Adipose tissue (tissue), 3 donors: ENCODE measurements around the gene TRIM23. TPM values are rescaled to one million over a fixed set of nuclear protein-coding genes. Genes with fewer than 3 reads are reported as not detected.
"Not testable (repeated sequence)": the region's sequence is repeated elsewhere in the genome, so short reads cannot be mapped to it uniquely, and the experiment has no call there.

Experiments
- H3K27ac ChIP-seq: one replicate; pipeline ENCODE4 v1.5.1; 2013; ENCODE audit warnings: low read depth, low read length
- WGBS, 3 donors: extraction: QIAGEN DNeasy Blood & Tissue Kit; methylation state at CpG; one replicate each; pipeline ENCODE4 v1.1.7; 2013; 5-methylcytosine and 5-hydroxymethylcytosine counted together
- polyA plus RNA-seq, 3 donors: library from polyadenylated mRNA; stranded (reverse); fragments of 200-250 nt; gene quantifications; one replicate each; pipeline ENCODE4 v1.2.3, GENCODE V29; 2013
- donor health status: healthy with polysubstance abuse.
- donor health status: Bipolar disorder and iron deficiency.
- donor health status: healthy.

TRIM23 gene
- polyA plus RNA-seq = 1 to 10 TPM; 2.5 to 6.3 (median 4.4) TPM

DNA sequence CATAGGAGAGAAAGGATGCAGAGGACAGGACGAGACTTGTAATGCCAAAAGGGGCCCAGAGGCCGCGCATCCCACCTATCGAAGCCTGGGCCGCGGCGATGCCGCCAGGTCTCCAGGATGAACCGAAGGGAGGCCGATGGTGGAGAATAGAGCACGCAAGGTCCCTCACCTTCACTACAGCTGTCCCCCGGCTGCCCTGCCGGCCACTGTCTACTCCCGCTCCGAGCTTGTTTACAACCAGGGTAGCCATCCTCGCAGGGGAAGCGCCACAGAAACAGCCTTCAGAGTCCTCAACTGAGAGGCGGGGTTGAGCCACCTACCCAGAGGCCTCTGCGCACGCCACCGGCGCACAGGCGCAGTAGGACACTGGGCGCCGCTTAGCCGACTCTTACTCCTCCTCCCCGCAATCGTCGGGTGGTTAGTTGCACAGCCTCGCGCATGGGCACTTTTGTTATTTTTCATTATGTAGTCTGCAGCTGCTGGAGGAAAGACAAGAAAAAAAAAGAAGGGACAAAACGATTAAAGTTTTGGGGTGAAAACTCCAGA lies at the start of gene TRIM23:
Gene TRIM23 (minus strand): TSS at position 309 of the 546 bp plus-strand sequence. CDS start 59 bp downstream, at position 250.
- no peak within 1 kb of the TSS for H3K27ac ChIP-seq
- WGBS, 3 donors = 0 to 1% (median 0%) methylated on average over 32 of the region's 32 CpGs

DNA sequence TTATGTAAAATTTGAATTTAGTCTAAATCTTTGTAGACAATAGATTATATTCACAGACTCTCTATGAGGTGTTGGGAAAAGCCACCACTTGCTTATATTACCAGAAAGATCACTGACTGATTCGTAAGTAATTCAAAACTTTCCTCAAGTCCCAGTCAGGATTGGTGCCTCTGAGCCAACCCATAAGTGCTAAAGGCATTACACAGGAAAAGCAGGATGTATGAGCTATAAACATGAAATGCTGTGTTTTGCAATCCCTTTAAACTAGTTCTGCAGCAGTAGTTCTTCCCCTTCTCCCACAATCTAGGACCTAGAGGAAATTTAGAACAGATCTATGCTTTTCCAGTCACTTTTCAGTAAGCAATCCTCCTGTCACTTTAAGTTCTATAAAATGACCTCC lies 48.7 kb upstream of the TRIM23 start:
- WGBS, 3 donors = 58 to 75% (median 74%) methylated on average over 1 of the region's 1 CpG
- no peak overlapping the region for H3K27ac ChIP-seq

- WGBS, 3 donors = 63 to 93% (median 83%) methylated on average over 7 of the region's 7 CpGs
- no peak overlapping the region for H3K27ac ChIP-seq
These were observed 44.6 kb upstream of the TRIM23 start for GRCh38 chr5:65668696-65669095.

- 79 to 97% (median 87%) methylated on average over 1 of the region's 1 CpG for WGBS, 3 donors
- H3K27ac ChIP-seq = no peak overlapping the region
These were observed 39.8 kb upstream of the TRIM23 start for GRCh38 chr5:65663804-65664521.

DNA sequence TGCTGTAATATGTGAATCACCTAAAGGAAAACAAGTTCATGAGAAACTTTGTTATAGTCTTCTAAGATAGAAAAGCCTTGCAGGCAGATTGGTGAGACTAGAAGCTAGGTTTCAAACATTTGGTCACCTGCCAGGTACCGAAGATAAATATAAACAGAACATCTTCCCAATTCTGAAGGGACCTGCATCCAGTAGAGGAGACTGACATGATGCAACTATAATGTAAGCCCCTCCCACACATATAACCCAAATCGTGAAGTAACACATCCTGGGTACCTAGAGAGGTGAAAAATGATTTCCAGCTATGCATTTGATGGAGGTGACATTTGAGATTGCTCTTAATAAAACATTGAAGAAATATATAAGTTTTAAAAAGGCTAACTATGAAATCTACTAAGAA lies 30.6 kb upstream of the TRIM23 start:
- H3K27ac ChIP-seq = no peak overlapping the region
- WGBS, 3 donors = 79 to 88% (median 85%) methylated on average over 2 of the region's 2 CpGs

DNA sequence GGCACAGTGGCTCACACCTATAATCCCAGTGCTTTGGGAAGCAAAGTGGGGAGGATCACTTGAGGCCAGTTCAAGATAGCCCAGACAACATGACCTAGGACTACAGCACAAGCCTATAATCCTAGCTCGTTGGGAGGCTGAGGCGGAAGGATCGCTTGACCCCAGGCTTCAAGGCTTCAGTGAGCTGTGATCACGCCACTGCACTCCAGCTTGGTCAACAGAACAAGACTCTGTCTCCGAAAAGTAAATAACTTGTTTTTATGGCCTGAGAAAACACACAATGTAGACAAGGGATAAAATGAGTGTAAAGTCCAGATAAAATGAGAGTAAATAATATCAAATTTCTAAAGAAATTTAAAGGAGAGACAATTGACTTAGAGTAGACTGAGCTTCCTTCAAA lies 27.0 kb upstream of the TRIM23 start:
- no peak overlapping the region for H3K27ac ChIP-seq
- WGBS, 3 donors = 65 to 93% (median 75%) methylated on average over 5 of the region's 5 CpGs

- no peak overlapping the region for H3K27ac ChIP-seq
These were observed 23.8 kb upstream of the TRIM23 start for GRCh38 chr5:65647941-65648340.

- H3K27ac ChIP-seq = no peak overlapping the region
- WGBS, 3 donors = 71 to 93% (median 90%) methylated on average over 2 of the region's 2 CpGs
These were observed 22.8 kb upstream of the TRIM23 start for GRCh38 chr5:65646938-65647337.

GRCh38 chr5:65640240-65640639 lies 16.1 kb upstream of the TRIM23 start:
- WGBS, 3 donors = 94 to 97% (median 95%) methylated on average over 4 of the region's 4 CpGs

DNA sequence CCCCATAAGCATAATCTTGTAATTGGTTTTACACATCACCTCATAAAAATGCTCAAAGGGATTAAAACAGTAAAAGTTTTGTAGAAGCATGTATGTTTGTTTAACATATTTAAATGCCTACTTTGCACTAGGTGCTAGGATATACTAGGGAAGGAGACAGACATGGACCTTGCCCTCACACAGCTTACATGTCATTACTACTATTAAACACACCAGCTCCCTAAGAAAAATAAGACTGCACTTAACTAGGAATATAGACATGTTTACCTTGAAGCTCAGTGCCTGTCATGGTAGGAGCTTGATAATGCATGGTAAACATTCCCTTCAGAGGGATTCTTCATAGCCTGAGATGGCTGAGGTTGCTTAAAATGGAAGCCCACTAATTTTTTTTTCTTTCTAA lies 6.8 kb upstream of the TRIM23 start:
- H3K27ac ChIP-seq = no peak overlapping the region

More at GRCh38 chr5:65640240-65640639, 16.1 kb upstream of the TRIM23 start:
- H3K27ac ChIP-seq = no peak overlapping the region

DNA sequence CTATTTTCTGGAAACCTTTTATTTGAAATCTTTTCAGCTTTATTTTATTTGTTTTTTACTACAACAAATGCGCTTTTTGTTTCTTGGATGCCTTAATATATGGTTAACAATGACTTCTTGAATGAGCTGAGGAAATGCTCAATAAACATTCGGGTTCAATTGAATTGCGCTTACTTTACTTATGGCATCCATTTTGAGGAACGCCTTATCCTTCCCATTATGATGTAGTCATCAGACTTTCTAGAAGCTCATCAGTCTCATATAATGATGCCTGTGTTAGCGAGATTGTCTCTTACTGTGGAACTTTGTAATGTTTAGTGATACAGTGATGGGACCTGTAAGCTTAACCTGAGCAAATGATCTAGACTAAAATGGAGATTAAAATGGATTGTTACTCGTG lies 1.6 kb upstream of the TRIM23 start:
- H3K27ac ChIP-seq = no peak overlapping the region
- WGBS, 3 donors = 53 to 63% (median 61%) methylated on average over 6 of the region's 6 CpGs

DNA sequence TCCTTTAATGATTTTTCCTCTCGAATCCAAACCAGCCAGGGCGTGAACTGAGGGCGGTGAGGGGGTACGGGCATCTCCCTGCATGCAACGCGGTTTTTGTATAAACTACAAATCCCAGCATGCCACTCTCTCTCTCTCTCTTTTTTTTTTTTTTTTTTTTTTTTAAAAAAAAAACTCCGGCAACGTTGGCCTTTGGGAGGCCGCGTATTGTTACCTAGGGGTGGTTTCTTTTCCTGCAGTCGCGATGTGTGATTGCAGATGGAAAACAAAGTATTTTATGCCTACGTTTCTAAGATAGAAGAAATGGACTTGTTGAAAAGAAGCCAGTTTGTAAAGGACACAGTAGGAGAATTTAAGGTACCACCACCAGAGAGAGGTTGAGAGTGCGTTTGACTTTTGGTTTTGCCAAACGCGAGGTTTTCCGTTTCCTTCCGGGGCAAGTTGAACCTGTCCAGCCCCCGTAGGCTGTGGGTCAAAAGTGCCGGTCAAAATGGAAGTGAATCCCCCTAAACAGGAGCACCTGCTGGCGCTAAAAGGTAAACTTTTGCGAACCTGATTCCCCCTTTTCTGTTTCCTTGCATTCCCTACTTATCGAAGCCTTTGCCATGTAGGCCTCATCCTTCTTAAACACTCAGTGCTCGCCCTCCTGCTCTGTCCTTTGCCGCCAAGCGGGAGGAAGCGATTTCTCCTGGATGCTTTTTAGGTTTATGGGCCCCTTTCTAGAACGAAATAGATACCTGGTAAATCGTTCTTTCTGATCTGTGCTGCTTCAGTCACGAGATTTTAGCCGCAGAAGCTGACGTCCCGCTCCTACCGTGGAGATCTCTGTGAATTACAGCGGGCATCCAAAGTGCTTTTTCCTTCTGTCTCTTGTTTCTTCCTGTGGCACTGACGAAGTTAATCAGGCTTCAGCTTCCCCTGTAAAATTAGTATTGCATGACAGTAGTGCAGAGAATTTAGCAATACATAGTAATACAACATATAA lies 730 bp upstream of the TRIM23 start, which contains the start of the genes SHLD3 and TRAPPC13:
Gene SHLD3 (plus strand): TSS at position 457 of the 985 bp plus-strand sequence. CDS start 4,561 bp downstream, outside the sequence.
Gene TRAPPC13 (plus strand): TSS at position 457 of the 985 bp plus-strand sequence. CDS start 34 bp downstream, at position 491.
- H3K27ac ChIP-seq = no peak within 1 kb of the TSS
- WGBS, 3 donors = 0 to 1% (median 0%) methylated on average over 36 of the region's 36 CpGs

GRCh38 chr5:65623482-65623881 lies 651 bp downstream of the TRIM23 start:
- no peak overlapping the region for H3K27ac ChIP-seq
- WGBS, 3 donors = 4 to 8% (median 8%) methylated on average over 9 of the region's 9 CpGs

GRCh38 chr5:65621961-65622360 lies 2.2 kb downstream of the TRIM23 start:
- WGBS, 3 donors = 83 to 87% (median 84%) methylated on average over 4 of the region's 4 CpGs
- H3K27ac ChIP-seq = not testable (repeated sequence)

DNA sequence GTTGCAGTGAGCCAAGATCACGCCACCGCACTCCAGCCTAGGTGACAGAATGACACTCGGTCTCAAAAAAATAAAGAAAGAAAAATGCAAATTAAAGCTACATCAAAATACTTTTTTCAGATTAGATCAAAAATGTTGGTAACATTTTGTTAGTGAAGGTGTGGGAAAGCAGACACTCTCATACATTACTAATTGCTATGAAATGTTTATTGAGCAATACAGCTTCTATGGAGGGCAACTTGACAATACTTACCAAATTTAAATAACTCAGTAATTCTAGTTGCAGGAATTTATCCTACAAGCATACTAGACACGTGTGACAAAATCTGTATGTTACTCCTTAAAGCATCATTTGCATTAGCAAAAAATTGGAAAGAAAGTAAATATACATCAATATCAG lies 4.1 kb downstream of the TRIM23 start:
- no peak overlapping the region for H3K27ac ChIP-seq
- WGBS, 3 donors = 90% methylated on average over 4 of the region's 4 CpGs

DNA sequence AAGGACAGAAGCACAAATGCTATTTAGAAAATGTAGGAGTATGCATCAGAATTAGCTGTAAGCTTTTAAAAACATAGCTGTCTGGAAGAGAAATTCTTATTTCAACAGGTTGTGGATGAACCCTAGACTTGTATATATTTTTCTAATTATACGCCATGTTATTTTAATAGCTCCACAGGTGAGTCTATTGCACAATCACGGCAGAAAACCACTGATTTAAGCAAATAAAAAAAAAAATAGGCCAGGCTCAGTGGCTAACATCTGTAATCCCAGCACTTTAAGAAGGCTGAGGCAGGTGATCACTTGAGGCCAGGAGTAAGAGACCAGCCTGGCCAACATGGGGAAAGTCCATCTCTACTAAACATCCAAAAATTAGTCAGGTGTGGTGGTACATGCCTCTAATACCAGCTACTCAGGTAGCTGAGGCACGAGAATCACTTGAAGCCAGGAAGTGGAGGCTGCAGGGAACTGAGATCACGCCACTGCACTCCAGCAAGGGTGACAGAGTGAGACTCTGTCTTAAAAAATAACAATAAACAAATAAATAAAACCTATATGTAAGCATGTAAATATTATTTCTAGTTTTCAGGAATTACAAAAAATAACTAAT lies 11.7 kb downstream of the TRIM23 start:
- WGBS, 3 donors = 67 to 90% (median 89%) methylated on average over 4 of the region's 4 CpGs
- no peak overlapping the region for H3K27ac ChIP-seq

GRCh38 chr5:65611524-65611923 lies 12.6 kb downstream of the TRIM23 start:
- 36 to 95% (median 89%) methylated on average over 3 of the region's 3 CpGs for WGBS, 3 donors
- H3K27ac ChIP-seq = no peak overlapping the region

- 93 to 100% (median 96%) methylated on average over 1 of the region's 1 CpG for WGBS, 3 donors
- H3K27ac ChIP-seq = not testable (repeated sequence)
These were observed 22.4 kb downstream of the TRIM23 start for GRCh38 chr5:65601761-65602160.
